Thyroid gland (tissue), 4 donors: ENCODE measurements around the gene KRT31. TPM values are rescaled to one million over a fixed set of nuclear protein-coding genes. Genes with fewer than 3 reads are reported as not detected.

Experiments used
- DNase-seq, 2 donors: peaks; one replicate each; pipeline ENCODE4 v3.0.0-alpha.2; 2019
- H3K27ac ChIP-seq, 3 donors: fragments of 200-600 bp; sonication (generic); 1 replicate in 2 of 3; 2 replicates in 1 of 3; pipeline ENCODE4 v1.5.1; 2016 to 2019; ENCODE audit warnings: mild to moderate bottlenecking in 1 of 3, moderate library complexity in 1 of 3
- H3K27me3 ChIP-seq: fragments of 200-600 bp; sonication (generic); one replicate; pipeline ENCODE4 v1.5.1; 2019
- H3K36me3 ChIP-seq, 2 donors: fragments of 200-600 bp; sonication (generic); one replicate each; pipeline ENCODE4 v1.5.1; 2016 to 2019
- H3K4me1 ChIP-seq, 2 donors: fragments of 200-600 bp; sonication (generic); one replicate each; pipeline ENCODE4 v1.5.1; 2017 to 2019
- H3K4me3 ChIP-seq, 3 donors: fragments of 200-600 bp; sonication (generic); replicated peaks in 1 of 3; 1 replicate in 2 of 3; 2 replicates in 1 of 3; pipeline ENCODE4 v1.5.1; 2016; ENCODE audit warnings: mild to moderate bottlenecking in 1 of 3
- H3K9me3 ChIP-seq: fragments of 200-600 bp; sonication (generic); one replicate; pipeline ENCODE4 v1.5.1; 2017
- POLR2A ChIP-seq, 2 donors: fragments of 450-650 bp; IDR thresholded peaks; one replicate each; pipeline ENCODE4 v1.6.1; 2017; ENCODE audit warnings: antibody characterized with exemption in 2 of 2, mild to moderate bottlenecking in 2 of 2, moderate library complexity in 1 of 2
- WGBS, 2 donors: methylation state at CpG; one replicate each; pipeline ENCODE4 v1.1.5; 2017; 5-methylcytosine and 5-hydroxymethylcytosine counted together
- intact Hi-C: fragments of 100-400 bp; cut with DNase I; formaldehyde crosslinking; loops from one replicate; pipeline ENCODE4 v1.15.1; 2023
- total RNA-seq, 4 donors: library from RNA; depleted of rRNA; stranded (reverse); fragments of >200 nt; gene quantifications; one replicate each; pipeline ENCODE4 v1.2.3, GENCODE V29; 2016
- TF ChIP-seq, protein P1 (sequence below), 6 experiments: fragments of 200-600 bp in 3 of 6; fragments of 450-650 bp in 3 of 6; sonication (generic) in 3 of 6; IDR thresholded peaks; one replicate each; pipeline ENCODE4 v1.5.1; 2016 to 2019; ENCODE audit warnings: antibody characterized with exemption in 6 of 6, mild to moderate bottlenecking in 2 of 6, inconsistent platforms in 1 of 6, moderate library complexity in 1 of 6

The KRT31 gene
- total RNA-seq, 4 donors from 2014 or later: not detected

DNA sequence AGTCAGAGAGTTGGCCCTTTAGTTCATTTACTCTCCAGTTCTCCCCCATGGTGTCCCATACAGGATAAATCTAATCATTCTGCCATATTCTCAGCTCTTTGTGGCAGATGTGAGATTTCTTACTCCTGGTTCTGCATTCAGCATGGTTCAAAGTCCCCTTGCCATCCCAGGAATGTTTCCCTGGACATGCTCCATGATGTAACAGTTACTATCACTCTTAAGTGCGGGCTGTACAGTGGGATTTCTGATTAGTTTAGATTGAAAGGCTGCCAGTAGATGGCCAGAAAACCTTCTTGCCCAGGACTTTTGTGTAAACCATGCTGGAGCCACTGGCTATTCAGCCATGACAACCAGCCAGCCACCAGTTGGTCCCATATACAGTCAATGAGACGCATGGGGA, 16.6 kb upstream of the KRT31 start:
- Histone ChIP-seq H3K4me1 (peaks cover 0 to 14% of the 10 kb centered on the region in 2 donors), H3K9me3 (no peaks in the 10 kb centered on the region), H3K36me3 (no peaks in the 10 kb centered on the region), H3K27me3 (no peaks in the 10 kb centered on the region), H3K4me3 (no peak overlapping the region), H3K27ac (no peak overlapping the region)
- no peak for TF ChIP-seq POLR2A (IDR thresholded peaks at IDR 0.05)
- TF ChIP-seq, protein P1, sequence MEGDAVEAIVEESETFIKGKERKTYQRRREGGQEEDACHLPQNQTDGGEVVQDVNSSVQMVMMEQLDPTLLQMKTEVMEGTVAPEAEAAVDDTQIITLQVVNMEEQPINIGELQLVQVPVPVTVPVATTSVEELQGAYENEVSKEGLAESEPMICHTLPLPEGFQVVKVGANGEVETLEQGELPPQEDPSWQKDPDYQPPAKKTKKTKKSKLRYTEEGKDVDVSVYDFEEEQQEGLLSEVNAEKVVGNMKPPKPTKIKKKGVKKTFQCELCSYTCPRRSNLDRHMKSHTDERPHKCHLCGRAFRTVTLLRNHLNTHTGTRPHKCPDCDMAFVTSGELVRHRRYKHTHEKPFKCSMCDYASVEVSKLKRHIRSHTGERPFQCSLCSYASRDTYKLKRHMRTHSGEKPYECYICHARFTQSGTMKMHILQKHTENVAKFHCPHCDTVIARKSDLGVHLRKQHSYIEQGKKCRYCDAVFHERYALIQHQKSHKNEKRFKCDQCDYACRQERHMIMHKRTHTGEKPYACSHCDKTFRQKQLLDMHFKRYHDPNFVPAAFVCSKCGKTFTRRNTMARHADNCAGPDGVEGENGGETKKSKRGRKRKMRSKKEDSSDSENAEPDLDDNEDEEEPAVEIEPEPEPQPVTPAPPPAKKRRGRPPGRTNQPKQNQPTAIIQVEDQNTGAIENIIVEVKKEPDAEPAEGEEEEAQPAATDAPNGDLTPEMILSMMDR (IDR thresholded peaks at IDR 0.05): no peak
- DNase-seq: no peak
- 95 to 100% methylated on average over 2 of the region's 2 CpGs for WGBS, 2 donors
- intact Hi-C loops: no loop called here

DNA sequence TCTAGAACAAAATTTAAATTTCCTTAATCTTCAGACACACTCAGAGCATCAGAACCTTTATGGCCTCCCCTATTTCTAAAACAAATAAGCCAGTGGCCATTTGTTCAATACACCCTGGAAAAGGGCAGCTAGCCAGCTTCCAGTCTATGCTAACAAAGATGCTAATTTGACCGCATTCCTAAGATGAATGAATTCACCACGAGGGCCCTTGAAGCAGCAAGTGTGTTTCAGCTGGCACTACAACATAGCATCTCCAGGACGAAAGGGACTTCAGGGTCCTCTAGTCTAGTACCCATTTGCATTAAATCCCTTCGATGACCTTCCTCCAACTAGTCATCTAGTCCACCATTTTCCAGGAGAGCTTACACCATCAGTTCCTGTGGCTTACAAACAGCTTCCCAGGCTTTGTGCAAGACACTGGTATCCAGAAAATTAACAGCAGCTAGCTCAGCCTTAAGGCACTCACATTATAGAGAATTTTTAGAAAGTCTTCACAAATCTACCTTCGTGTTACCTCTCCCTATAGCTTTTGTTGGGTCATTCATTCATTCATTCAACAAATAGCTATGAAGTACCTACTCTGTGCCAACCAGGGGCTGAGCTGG, 16.0 kb upstream of the KRT31 start:
- Histone ChIP-seq H3K36me3 (no peaks in the 10 kb centered on the region), H3K27me3 (no peaks in the 10 kb centered on the region), H3K4me1 (peaks cover 0 to 14% of the 10 kb centered on the region in 2 donors), H3K27ac (no peak overlapping the region), H3K9me3 (no peaks in the 10 kb centered on the region), H3K4me3 (no peak overlapping the region)
- TF ChIP-seq, protein P1 (IDR thresholded peaks at IDR 0.05): no peak
- no peak for TF ChIP-seq POLR2A (IDR thresholded peaks at IDR 0.05)
- 34 to 46% methylated on average over 5 of the region's 5 CpGs for WGBS, 2 donors
- intact Hi-C loops: no loop called here
- DNase-seq: peak; percentile 58 to 62

DNA sequence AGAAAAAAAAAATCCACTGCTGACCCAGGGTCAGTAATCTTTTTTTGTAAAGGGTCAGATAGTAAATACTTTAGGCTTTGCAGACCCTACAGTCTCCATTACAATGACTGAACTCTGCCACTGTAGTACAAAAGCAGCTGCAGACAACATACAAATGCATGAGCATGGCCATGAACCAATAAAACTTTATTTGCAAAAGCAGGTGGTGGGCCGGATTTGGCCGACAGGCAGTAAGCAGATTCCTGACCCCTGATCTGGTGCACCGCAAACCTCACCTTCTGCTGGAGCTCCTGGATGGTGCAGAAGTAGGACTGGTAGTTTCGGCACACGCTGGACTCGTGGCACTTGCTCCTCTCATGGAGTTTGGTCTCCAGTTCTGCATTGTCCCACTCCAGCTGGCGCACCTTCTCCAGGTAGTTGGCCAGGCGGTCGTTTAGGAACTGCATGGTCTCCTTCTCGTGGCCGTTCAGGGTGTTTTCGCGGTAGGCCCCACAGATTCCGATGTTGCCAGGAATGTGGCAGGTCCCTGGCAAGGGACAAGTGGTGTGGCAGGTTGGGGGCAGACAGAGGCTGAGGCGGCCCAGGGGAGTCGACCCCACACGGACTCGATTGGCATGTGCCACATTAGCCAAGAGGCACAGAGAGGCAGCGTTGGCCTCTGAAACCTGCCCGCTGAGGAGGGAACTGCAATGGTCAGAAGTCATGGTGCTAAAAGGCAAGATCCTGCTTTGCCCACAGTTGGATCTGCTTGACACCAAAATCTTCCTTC, 13.8 kb upstream of the KRT31 start:
- Histone ChIP-seq H3K36me3 (no peaks in the 10 kb centered on the region), H3K4me1 (peaks cover 0 to 8% of the 10 kb centered on the region in 2 donors), H3K4me3 (no peak overlapping the region), H3K27ac (no peak overlapping the region), H3K27me3 (no peaks in the 10 kb centered on the region), H3K9me3 (no peaks in the 10 kb centered on the region)
- WGBS, 2 donors: 95 to 97% methylated on average over 18 of the region's 20 CpGs
- intact Hi-C loops: no loop called here
- no peak for TF ChIP-seq POLR2A (IDR thresholded peaks at IDR 0.05)
- TF ChIP-seq, protein P1 (IDR thresholded peaks at IDR 0.05): no peak
- DNase-seq: no peak

DNA sequence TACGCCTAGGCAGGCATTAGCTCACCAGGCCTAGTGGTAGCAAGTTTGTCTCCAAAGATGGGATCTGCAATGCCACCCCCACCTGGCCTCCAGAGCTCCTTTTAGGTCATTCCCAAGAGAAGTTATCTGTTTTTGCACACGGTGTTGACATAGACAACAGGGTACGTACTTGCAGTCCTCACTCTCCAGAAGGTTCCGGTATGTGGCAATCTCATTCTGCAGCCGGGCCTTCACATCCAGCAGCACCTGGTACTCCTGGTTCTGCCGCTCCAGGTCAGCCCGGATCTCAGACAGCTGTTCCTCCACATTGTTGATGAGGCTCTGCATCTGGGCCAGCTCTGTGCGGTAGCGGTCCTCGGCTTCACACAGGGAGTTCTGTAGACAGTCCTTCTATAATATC, 9.8 kb upstream of the KRT31 start:
- WGBS, 2 donors: 93 to 96% methylated on average over 10 of the region's 10 CpGs
- DNase-seq: no peak
- Histone ChIP-seq H3K36me3 (no peaks in the 10 kb centered on the region), H3K27me3 (no peaks in the 10 kb centered on the region), H3K27ac (no peak overlapping the region), H3K4me1 (peaks cover 3 to 10% of the 10 kb centered on the region in 2 donors), H3K4me3 (no peak overlapping the region), H3K9me3 (no peaks in the 10 kb centered on the region)
- intact Hi-C loops: no loop called here
- TF ChIP-seq POLR2A (IDR thresholded peaks at IDR 0.05): no peak
- TF ChIP-seq, protein P1 (IDR thresholded peaks at IDR 0.05): no peak

DNA sequence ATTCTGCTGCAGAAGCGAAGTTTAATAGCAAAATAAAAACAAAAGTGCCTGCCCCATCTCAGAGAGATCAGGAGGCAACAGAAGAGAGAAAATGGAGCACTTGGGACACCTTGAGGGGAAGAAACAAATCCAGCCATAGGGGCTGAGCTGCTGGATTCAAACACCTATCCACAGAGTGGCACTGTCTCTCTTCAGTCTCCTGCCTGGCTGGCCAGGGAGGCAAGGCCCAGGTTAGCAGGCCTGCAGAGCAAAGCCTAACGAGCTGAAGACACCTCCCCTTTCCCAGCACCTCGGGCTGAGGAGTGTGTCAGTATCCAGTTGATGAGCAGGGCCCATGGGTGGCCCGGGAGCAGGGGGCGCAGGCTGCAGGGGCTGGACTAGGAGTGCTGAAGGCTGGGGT, 8.8 kb upstream of the KRT31 start:
- peaks cover 3 to 10% of the 10 kb centered on the region in 2 donors for H3K4me1 ChIP-seq
- H3K36me3 ChIP-seq: no peaks in the 10 kb centered on the region
- H3K9me3 ChIP-seq: no peaks in the 10 kb centered on the region
- intact Hi-C loops: no loop called here
- H3K4me3 ChIP-seq: no peak overlapping the region
- WGBS, 2 donors: 58 to 65% methylated on average over 5 of the region's 5 CpGs
- no peak for TF ChIP-seq POLR2A (IDR thresholded peaks at IDR 0.05)
- TF ChIP-seq, protein P1 (IDR thresholded peaks at IDR 0.05): no peak
- H3K27ac ChIP-seq: no peak overlapping the region
- no peak for DNase-seq
- H3K27me3 ChIP-seq: no peaks in the 10 kb centered on the region
